ENCODE measurements around the gene ERGIC1. TPM values are rescaled to one million over a fixed set of nuclear protein-coding genes. Genes with fewer than 3 reads are reported as not detected.

Gene ERGIC1
- total RNA-seq, 1 donor from 2014 or later = 131 TPM

- Mint-ChIP-seq H3K27ac (ENCODE audit: unreplicated experiment) (peak overlapping the region; percentile 86), H3K27me3 (ENCODE audit: low read depth, unreplicated experiment) (no peaks in the 10 kb centered on the region), H3K4me3 (ENCODE audit: unreplicated experiment) (no peak overlapping the region), H3K4me1 (ENCODE audit: low read depth, unreplicated experiment) (peaks cover 30% of the 10 kb centered on the region), H3K9me3 (ENCODE audit: unreplicated experiment) (peaks cover 2% of the 10 kb centered on the region), H3K36me3 (ENCODE audit: low read depth, unreplicated experiment) (no peaks in the 10 kb centered on the region)
- Histone ChIP-seq H3K79me2 (ENCODE audit: insufficient read depth, low read length) (no peaks in the 10 kb centered on the region), H3K27me3 (ENCODE audit: insufficient read depth, low read length) (no peaks in the 10 kb centered on the region), H3K9ac (ENCODE audit: low read length) (peak overlapping the region; percentile 79), H3K36me3 (ENCODE audit: insufficient read depth, low read length) (no peaks in the 10 kb centered on the region), H3K4me2 (ENCODE audit: low read length) (peak overlapping the region; percentile 71), H3K4me1 (ENCODE audit: insufficient read depth, low read length) (peaks cover 63% of the 10 kb centered on the region), H4K20me1 (ENCODE audit: insufficient read depth, low read length) (no peaks in the 10 kb centered on the region), H2AFZ (ENCODE audit: low read depth, low read length) (no peak overlapping the region), H3K4me3 (ENCODE audit: insufficient read depth, low read depth, low read length) (no peak overlapping the region), H3K9me3 (ENCODE audit: insufficient read depth, low read depth, low read length) (no peaks in the 10 kb centered on the region), H3K27ac (ENCODE audit: low read depth, low read length) (peak overlapping the region; percentile 86)
- TF ChIP-seq EZH2 (IDR thresholded peaks at IDR 0.05; ENCODE audit: insufficient read depth, low read length) = no peak
- TF ChIP-seq CTCF (IDR thresholded peaks at IDR 0.05; ENCODE audit: insufficient read depth, low read depth, low read length) = no peak
- DNase-seq (ENCODE audit: low read depth) = no peak
- FAIRE-seq = no peak
These were observed 34.6 kb upstream of the ERGIC1 start for GRCh38 chr5:172799416-172799815.

DNA sequence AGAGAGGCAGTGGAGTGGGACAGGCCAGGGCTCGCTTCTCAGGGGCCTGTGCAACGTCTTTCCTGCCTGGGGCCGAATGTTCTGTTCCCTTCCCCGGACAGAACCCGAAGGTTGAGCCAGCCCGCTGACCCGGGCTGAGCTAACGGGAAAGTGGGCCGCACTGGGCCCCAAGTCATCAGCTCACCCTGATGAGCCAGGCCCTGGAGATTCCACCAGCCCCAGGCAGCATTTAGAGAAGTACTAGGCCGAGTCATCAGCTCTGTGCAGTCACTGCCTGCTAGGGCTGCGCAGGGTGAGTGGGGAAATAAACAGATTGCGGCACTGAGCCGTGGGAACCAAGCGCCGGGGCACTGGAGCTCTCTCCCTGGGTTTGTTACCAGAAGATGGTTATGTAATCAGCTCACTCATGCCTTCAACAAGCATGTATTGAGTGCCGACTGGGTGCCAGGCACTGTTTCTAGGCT lies 33.9 kb upstream of the ERGIC1 start:
- Mint-ChIP-seq H3K36me3 (ENCODE audit: low read depth, unreplicated experiment) (no peaks in the 10 kb centered on the region), H3K4me3 (ENCODE audit: unreplicated experiment) (no peak overlapping the region), H3K27ac (ENCODE audit: unreplicated experiment) (peak overlapping the region; percentile 86), H3K4me1 (ENCODE audit: low read depth, unreplicated experiment) (peaks cover 26% of the 10 kb centered on the region), H3K9me3 (ENCODE audit: unreplicated experiment) (peaks cover 2% of the 10 kb centered on the region), H3K27me3 (ENCODE audit: low read depth, unreplicated experiment) (no peaks in the 10 kb centered on the region)
- H3K4me1 ChIP-seq (ENCODE audit: insufficient read depth, low read length) = peaks cover 61% of the 10 kb centered on the region
- H3K4me2 ChIP-seq (ENCODE audit: low read length) = peak overlapping the region; percentile 35
- no peaks in the 10 kb centered on the region for H3K36me3 ChIP-seq (ENCODE audit: insufficient read depth, low read length)
- no peak overlapping the region for H3K4me3 ChIP-seq (ENCODE audit: insufficient read depth, low read depth, low read length)
- H3K27me3 ChIP-seq (ENCODE audit: insufficient read depth, low read length) = no peaks in the 10 kb centered on the region
- DNase-seq (ENCODE audit: low read depth) (peak; percentile 90), FAIRE-seq (no peak)
- H3K9me3 ChIP-seq (ENCODE audit: insufficient read depth, low read depth, low read length) = no peaks in the 10 kb centered on the region
- no peaks in the 10 kb centered on the region for H4K20me1 ChIP-seq (ENCODE audit: insufficient read depth, low read length)
- no peaks in the 10 kb centered on the region for H3K79me2 ChIP-seq (ENCODE audit: insufficient read depth, low read length)
- H3K27ac ChIP-seq (ENCODE audit: low read depth, low read length) = peak overlapping the region; percentile 86
- peak overlapping the region; percentile 23 for H2AFZ ChIP-seq (ENCODE audit: low read depth, low read length)
- TF ChIP-seq EZH2 (IDR thresholded peaks at IDR 0.05; ENCODE audit: insufficient read depth, low read length) (no peak), CTCF (IDR thresholded peaks at IDR 0.05; ENCODE audit: insufficient read depth, low read depth, low read length) (no peak)
- H3K9ac ChIP-seq (ENCODE audit: low read length) = peak overlapping the region; percentile 79

GRCh38 chr5:172801179-172801671 lies 32.8 kb upstream of the ERGIC1 start:
- Mint-ChIP-seq H3K27me3 (ENCODE audit: low read depth, unreplicated experiment) (no peaks in the 10 kb centered on the region), H3K27ac (ENCODE audit: unreplicated experiment) (peak overlapping the region; percentile 86), H3K9me3 (ENCODE audit: unreplicated experiment) (peaks cover 2% of the 10 kb centered on the region), H3K4me3 (ENCODE audit: unreplicated experiment) (no peak overlapping the region), H3K36me3 (ENCODE audit: low read depth, unreplicated experiment) (no peaks in the 10 kb centered on the region), H3K4me1 (ENCODE audit: low read depth, unreplicated experiment) (peaks cover 23% of the 10 kb centered on the region)
- Histone ChIP-seq H3K4me1 (ENCODE audit: insufficient read depth, low read length) (peaks cover 53% of the 10 kb centered on the region), H2AFZ (ENCODE audit: low read depth, low read length) (no peak overlapping the region), H4K20me1 (ENCODE audit: insufficient read depth, low read length) (no peaks in the 10 kb centered on the region), H3K36me3 (ENCODE audit: insufficient read depth, low read length) (no peaks in the 10 kb centered on the region), H3K9ac (ENCODE audit: low read length) (peak overlapping the region; percentile 79), H3K27me3 (ENCODE audit: insufficient read depth, low read length) (no peaks in the 10 kb centered on the region), H3K79me2 (ENCODE audit: insufficient read depth, low read length) (no peaks in the 10 kb centered on the region), H3K27ac (ENCODE audit: low read depth, low read length) (peak overlapping the region; percentile 86), H3K9me3 (ENCODE audit: insufficient read depth, low read depth, low read length) (no peaks in the 10 kb centered on the region), H3K4me3 (ENCODE audit: insufficient read depth, low read depth, low read length) (no peak overlapping the region), H3K4me2 (ENCODE audit: low read length) (peak overlapping the region; percentile 46)
- TF ChIP-seq EZH2 (IDR thresholded peaks at IDR 0.05; ENCODE audit: insufficient read depth, low read length) (no peak), CTCF (IDR thresholded peaks at IDR 0.05; ENCODE audit: insufficient read depth, low read depth, low read length) (no peak)
- DNase-seq (ENCODE audit: low read depth) (peak; percentile 97), FAIRE-seq (peak; percentile 9)

Measured in astrocyte (in vitro differentiated cells and primary cell).